ENCODE measurements around the gene NRCAM.

The NRCAM gene

GRCh38 chr7:108425714-108426275 lies 30.4 kb downstream of the NRCAM start:
- DNase-seq (ENCODE audit: low spot score): no peak

GRCh38 chr7:108424013-108424412 lies 32.2 kb downstream of the NRCAM start:
- no peak for DNase-seq (ENCODE audit: low spot score)

GRCh38 chr7:108423089-108423989 lies 32.9 kb downstream of the NRCAM start:
- DNase-seq (ENCODE audit: low spot score): no peak

DNA sequence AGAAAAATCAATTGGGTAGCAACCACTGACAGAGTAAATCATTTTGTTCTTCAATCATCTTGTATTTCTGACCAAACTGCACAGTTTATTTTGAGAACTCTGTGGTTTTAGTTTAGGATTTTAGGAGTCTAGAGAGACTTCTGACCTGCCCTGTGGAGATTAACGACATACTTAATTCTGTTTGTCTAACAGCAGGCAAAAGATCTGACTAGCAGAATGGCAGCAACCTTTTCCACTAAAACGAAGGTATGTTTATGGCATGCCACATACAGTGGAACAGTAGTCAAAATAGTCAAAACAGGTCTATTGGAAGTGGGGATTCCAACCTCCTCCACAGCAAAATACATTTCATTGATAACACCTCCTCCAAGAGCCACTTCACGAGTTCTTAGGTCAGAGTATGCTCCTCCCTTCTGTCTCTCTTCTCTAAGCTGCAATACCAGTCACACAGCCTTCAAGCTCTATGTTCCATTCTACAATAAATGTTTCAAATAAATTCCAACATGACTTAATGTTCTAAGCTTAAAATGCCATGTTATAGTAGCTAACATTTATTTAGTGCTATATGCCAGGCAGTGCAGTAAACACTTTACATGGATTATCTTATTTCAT lies 34.4 kb downstream of the NRCAM start:
- no peak for DNase-seq (ENCODE audit: low spot score)

- no peak for DNase-seq (ENCODE audit: low spot score)
Observed at GRCh38 chr7:108419961-108420908, 36.0 kb downstream of the NRCAM start.

- no peak for DNase-seq (ENCODE audit: low spot score)
Observed at GRCh38 chr7:108418946-108419345, 37.3 kb downstream of the NRCAM start.

- no peak for DNase-seq (ENCODE audit: low spot score)
Observed at GRCh38 chr7:108417926-108418325, 38.3 kb downstream of the NRCAM start.

- no peak for DNase-seq (ENCODE audit: low spot score)
Observed at GRCh38 chr7:108417144-108417543, 39.1 kb downstream of the NRCAM start.

DNA sequence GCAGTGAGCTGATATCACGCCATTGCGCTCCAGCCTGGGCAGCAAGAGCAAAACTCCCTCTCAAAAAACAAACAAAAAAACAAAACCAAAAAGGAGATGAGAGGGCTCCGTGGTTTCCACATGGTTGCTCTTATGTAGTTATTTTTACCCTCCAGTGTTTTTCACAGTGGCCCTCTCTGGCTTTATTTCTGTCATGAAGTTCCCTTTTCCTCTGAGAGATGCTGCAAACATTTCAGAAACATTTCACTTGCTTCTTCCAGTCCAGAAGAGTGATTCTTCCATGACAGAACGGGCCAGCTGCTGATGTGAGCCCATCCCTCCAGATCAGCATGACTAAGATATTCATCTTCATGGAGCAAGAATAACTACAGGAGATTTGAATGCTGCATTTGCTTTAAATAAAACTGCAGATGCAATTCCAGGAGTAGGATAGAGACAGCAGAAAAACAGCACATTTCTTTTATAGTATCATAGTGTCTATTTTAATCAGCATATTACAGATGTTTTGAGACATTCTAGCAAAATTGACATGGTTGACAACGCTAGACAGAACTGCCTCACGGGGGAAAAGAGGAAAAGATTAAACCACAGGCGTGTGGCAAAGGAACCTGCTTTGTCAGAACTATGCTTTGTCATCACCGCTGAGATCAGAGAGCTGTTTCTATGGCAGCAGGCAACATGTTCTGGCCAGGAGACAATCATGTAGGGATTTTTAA lies 40.3 kb downstream of the NRCAM start:
- peak; percentile 18 for DNase-seq (ENCODE audit: low spot score)

DNA sequence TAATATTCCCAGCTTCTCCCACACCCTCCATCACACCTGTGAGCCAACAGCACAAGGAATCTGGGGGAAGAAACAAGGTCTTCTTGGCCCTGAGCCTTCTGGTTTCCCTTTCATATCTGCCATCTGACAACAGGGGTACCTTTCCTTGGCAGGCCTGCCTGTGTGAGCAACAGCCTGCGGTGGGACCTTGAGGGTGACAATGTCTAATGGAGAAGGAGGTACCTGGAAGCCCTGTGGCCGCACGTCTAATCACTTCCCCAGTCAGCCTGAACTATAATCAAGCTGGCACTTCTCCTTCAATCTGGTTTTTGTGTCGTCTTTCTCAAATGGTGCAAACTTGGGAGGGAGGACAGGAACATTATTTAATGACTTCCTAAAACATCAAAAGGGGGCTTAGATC lies 41.2 kb downstream of the NRCAM start:
- no peak for DNase-seq (ENCODE audit: low spot score)

DNA sequence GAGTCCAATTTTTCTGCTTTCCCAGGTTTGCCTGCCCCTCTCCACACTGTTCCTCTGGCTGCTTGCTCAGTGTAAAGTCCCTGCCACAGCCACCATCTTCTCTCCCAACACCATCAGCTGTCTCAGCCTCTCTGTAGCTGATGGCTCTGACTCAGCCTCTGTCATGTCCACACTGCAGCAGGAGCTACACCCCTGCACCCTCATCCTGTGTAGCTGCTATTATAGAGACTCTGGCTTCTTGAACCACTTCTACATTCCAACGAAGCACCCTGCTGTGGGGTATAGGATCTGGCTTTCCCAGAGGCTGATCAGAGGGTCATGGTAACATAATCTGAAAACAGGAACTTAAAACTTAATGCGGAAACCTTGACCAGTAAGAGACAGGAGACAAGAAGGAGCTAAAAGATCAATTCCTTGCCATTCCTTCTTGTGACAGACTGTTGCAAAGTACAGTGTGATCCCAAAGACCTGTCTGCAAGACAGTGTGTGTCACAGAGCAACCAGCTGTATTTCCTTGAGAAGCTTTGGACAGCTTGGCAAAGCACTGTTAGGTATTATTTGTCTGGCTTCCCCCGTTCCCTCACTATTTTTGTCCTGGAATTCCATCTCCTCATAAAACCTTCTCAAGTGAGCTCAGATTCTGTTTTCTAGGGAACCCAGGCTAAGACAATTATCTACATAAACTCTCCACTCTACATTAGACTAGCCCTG lies 42.3 kb downstream of the NRCAM start:
- peak; percentile 44 for DNase-seq (ENCODE audit: low spot score)

- DNase-seq (ENCODE audit: low spot score): no peak
Observed at GRCh38 chr7:108413337-108413736, 42.9 kb downstream of the NRCAM start.

DNA sequence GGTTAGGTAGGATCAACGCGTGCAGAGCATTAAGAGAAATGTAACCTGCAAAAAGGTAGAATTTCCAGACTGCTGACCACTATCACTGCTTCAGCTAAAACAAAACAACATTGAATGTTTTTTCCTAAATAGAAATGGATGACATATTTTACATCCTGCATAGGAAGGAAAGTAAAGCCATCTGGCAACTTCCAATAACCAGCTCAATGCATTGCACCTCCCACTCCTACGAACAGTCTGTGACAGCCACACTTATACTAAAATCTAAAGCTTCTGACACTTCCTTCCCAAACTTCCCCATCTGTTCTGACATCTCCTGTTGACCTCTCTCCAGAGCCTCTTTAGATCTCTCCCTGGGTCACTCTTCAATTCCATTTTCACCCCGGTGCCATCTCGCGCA lies 47.1 kb downstream of the NRCAM start:
- no peak for DNase-seq (ENCODE audit: low spot score)

GRCh38 chr7:108408296-108408991 lies 47.8 kb downstream of the NRCAM start:
- no peak for DNase-seq (ENCODE audit: low spot score)

GRCh38 chr7:108407676-108408075 lies 48.6 kb downstream of the NRCAM start:
- DNase-seq (ENCODE audit: low spot score): no peak

DNA sequence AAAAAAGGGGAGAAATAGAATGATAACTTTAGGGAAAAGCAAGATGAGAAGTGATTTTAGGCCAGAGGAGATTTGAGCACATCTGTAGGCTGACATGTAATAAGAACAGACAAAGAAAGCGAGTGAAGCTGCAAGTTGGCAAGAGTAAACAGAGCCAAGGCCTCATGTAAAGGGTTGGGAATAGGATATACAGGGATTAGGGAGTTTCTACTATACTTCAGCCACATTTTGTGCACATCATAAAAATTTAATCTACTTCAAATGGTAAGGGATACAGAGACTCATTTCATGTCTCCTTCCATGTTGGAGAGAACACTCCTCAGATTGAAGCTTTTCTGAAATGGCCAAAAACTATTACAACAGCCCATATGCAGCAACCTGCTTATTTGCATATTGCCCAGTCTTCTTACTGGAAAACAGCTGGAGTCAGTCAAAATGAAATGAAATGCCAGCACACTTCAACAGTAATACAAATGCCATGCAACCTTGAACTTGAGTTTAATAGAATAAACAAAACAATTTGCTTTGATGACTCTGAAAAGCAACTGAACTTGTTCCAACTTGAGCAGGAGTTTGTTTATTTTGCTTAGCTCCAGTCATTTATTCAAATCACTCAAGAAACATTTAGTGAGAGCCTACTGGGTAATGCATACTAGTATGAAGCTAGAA lies 49.9 kb downstream of the NRCAM start:
- no peak for DNase-seq (ENCODE audit: low spot score)

GRCh38 chr7:108404509-108405420 lies 51.5 kb downstream of the NRCAM start:
- DNase-seq (ENCODE audit: low spot score): no peak

- no peak for DNase-seq (ENCODE audit: low spot score)
Observed at GRCh38 chr7:108403597-108404217, 52.5 kb downstream of the NRCAM start.

All from RKO (cell line).